Vagina (tissue), 2 donors: ENCODE data around the gene FAH.

Experiments
- POLR2A ChIP-seq, 2 donors: fragments of 450-650 bp; IDR thresholded peaks; one replicate each; pipeline ENCODE4 v1.6.1; 2017; ENCODE audit warnings: antibody characterized with exemption in 2 of 2, mild to moderate bottlenecking in 2 of 2, moderate library complexity in 2 of 2
- POLR2AphosphoS5 ChIP-seq, 2 donors: sonication (generic); formaldehyde crosslinking; IDR thresholded peaks; one replicate each; pipeline ENCODE4 v1.9.0; 2017; ENCODE audit warnings: antibody characterized with exemption in 2 of 2, mild to moderate bottlenecking in 2 of 2, low read depth in 1 of 2; ENCODE audit not compliant: insufficient read depth in 1 of 2
- TF ChIP-seq, protein P1 (sequence below), 3 experiments: fragments of 450-650 bp in 2 of 3; fragments of 200-600 bp in 1 of 3; sonication (generic) in 1 of 3; IDR thresholded peaks; one replicate each; pipeline ENCODE4 v1.5.1; 2017 to 2019; ENCODE audit warnings: antibody characterized with exemption in 3 of 3, mild to moderate bottlenecking in 2 of 3, moderate library complexity in 2 of 3

- TF ChIP-seq, protein P1, sequence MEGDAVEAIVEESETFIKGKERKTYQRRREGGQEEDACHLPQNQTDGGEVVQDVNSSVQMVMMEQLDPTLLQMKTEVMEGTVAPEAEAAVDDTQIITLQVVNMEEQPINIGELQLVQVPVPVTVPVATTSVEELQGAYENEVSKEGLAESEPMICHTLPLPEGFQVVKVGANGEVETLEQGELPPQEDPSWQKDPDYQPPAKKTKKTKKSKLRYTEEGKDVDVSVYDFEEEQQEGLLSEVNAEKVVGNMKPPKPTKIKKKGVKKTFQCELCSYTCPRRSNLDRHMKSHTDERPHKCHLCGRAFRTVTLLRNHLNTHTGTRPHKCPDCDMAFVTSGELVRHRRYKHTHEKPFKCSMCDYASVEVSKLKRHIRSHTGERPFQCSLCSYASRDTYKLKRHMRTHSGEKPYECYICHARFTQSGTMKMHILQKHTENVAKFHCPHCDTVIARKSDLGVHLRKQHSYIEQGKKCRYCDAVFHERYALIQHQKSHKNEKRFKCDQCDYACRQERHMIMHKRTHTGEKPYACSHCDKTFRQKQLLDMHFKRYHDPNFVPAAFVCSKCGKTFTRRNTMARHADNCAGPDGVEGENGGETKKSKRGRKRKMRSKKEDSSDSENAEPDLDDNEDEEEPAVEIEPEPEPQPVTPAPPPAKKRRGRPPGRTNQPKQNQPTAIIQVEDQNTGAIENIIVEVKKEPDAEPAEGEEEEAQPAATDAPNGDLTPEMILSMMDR (IDR thresholded peaks at IDR 0.05) = no peak
- TF ChIP-seq POLR2A (IDR thresholded peaks at IDR 0.05) = no peak
- no peak for TF ChIP-seq POLR2AphosphoS5 (IDR thresholded peaks at IDR 0.05; ENCODE audit: insufficient read depth in 1 of 2, low read depth in 1 of 2)
These were observed 43.4 kb upstream of the FAH start for GRCh38 chr15:80109388-80109787.
